CD4-positive, alpha-beta memory T cell (primary cell): ENCODE results near the gene TTC16. TPM values are rescaled to one million over a fixed set of nuclear protein-coding genes. Genes with fewer than 3 reads are reported as not detected.

Source experiments
- CTCF ChIA-PET: fragments of 350-600 bp; sonication (Branson Sonifier 250); formaldehyde crosslinking; loops from one replicate; lab custom pipeline; 2021; ENCODE audit warnings: inconsistent platforms; ENCODE audit not compliant: partially characterized antibody; lab: Charles Lee
- POLR2A ChIA-PET: fragments of 350-600 bp; sonication (Branson Sonifier 250); formaldehyde crosslinking; loops from one replicate; lab custom pipeline; 2021; ENCODE audit not compliant: partially characterized antibody; lab: Charles Lee
- DNase-seq, 5 donors: peaks; one replicate each; pipeline versions ENCODE4 v3.0.0 to v3.0.0-alpha.2; 2020 to 2022; ENCODE audit warnings: mixed read lengths in 1 of 5
- H3K27ac ChIP-seq: one replicate; pipeline ENCODE4 v1.7.0; 2013; ENCODE audit warnings: low read depth, low read length
- H3K27me3 ChIP-seq: 2 replicates; pipeline ENCODE4 v1.7.0; 2013; ENCODE audit warnings: mild to moderate bottlenecking, low read length, moderate library complexity; ENCODE audit not compliant: insufficient read depth
- H3K36me3 ChIP-seq: 2 replicates; pipeline ENCODE4 v1.7.0; 2013; ENCODE audit warnings: mild to moderate bottlenecking, low read length, moderate library complexity; ENCODE audit not compliant: insufficient read depth
- H3K4me1 ChIP-seq: 2 replicates; pipeline ENCODE4 v1.7.0; 2013; ENCODE audit warnings: mild to moderate bottlenecking, low read length, moderate library complexity; ENCODE audit not compliant: insufficient read depth
- H3K4me3 ChIP-seq, 2 donors: one replicate each; pipeline ENCODE4 v1.7.0; 2013; ENCODE audit warnings: low read length in 2 of 2, mild to moderate bottlenecking in 1 of 2
- H3K9me3 ChIP-seq, 2 donors: one replicate each; pipeline ENCODE4 v1.7.0; 2013; ENCODE audit warnings: low read length in 2 of 2, control low read depth in 1 of 2; ENCODE audit not compliant: control insufficient read depth in 1 of 2
- H3K27ac Mint-ChIP-seq, 7 donors: one replicate each; pipeline ENCODE4 v1.8.0; 2020 to 2021; ENCODE audit warnings: mixed read lengths in 7 of 7, mild to moderate bottlenecking in 6 of 7, inconsistent platforms in 3 of 7, moderate library complexity in 3 of 7
- H3K27me3 Mint-ChIP-seq, 2 donors: one replicate each; pipeline ENCODE4 v1.8.0; 2020 to 2021; ENCODE audit warnings: mixed read lengths in 2 of 2
- H3K36me3 Mint-ChIP-seq, 2 donors: one replicate each; pipeline ENCODE4 v1.8.0; 2020 to 2021; ENCODE audit warnings: mixed read lengths in 2 of 2, inconsistent platforms in 1 of 2, mild to moderate bottlenecking in 1 of 2
- H3K4me1 Mint-ChIP-seq, 4 donors: one replicate each; pipeline ENCODE4 v1.8.0; 2020 to 2021; ENCODE audit warnings: mixed read lengths in 4 of 4, mild to moderate bottlenecking in 1 of 4
- H3K4me3 Mint-ChIP-seq, 8 donors: one replicate each; pipeline ENCODE4 v1.8.0; 2020 to 2021; ENCODE audit warnings: mixed read lengths in 8 of 8, mild to moderate bottlenecking in 7 of 8, moderate library complexity in 6 of 8, inconsistent platforms in 3 of 8
- H3K9me3 Mint-ChIP-seq, 8 donors: one replicate each; pipeline ENCODE4 v1.8.0; 2020 to 2021; ENCODE audit warnings: mixed read lengths in 8 of 8, mild to moderate bottlenecking in 5 of 8, inconsistent platforms in 3 of 8, moderate library complexity in 1 of 8
- intact Hi-C: fragments of 100-400 bp; cut with micrococcal nuclease; formaldehyde crosslinking; loops from one replicate; pipeline ENCODE4 v1.15.1; 2023
- polyA plus RNA-seq, 2 donors: library from polyadenylated mRNA; unstranded; fragments of 300-500 nt; fragmentation: Illumina TruSeq; gene quantifications; one replicate each; pipeline ENCODE4 v1.2.3, GENCODE V29; 2021
- total RNA-seq, 2 experiments: library from RNA; stranded (reverse); gene quantifications; one replicate each; pipeline ENCODE4 v1.2.3, GENCODE V29; 2021

Gene TTC16
- total and polyA plus RNA-seq, 4 experiments from 2014 or later = 0.09 to 2.6 (median 2.1) TPM

GRCh38 chr9:127733614-127734013, 17.7 kb downstream of the TTC16 start:
- H3K27ac Mint-ChIP-seq = peak overlapping the region; percentile 30 to 90 (median 74)
- peaks cover 14% of the 10 kb centered on the region for H3K36me3 ChIP-seq
- H3K27ac ChIP-seq = no peak overlapping the region
- H3K4me1 ChIP-seq = peaks cover 18% of the 10 kb centered on the region
- H3K9me3 Mint-ChIP-seq = peaks cover 0 to 2% (median 0%) of the 10 kb centered on the region in 8 donors
- intact Hi-C loops = loop anchor here (1.0 to 10.0 kb wide), 5 partner anchors 26 to 509 kb away; partner anchors contain the start of genes LRSAM1, PTGES2 and RPL12
- no peaks in the 10 kb centered on the region for H3K27me3 ChIP-seq
- CTCF ChIA-PET = interaction anchor here (1.1 to 6.1 kb wide), 12 partner anchors 10 to 230 kb away, joined by 3 to 85 read pairs (median 10); partner anchors contain the start of genes CDK9, PTRH1 and TTC16
- no peak overlapping the region for H3K4me3 ChIP-seq
- DNase-seq = no peak
- POLR2A ChIA-PET = interaction anchor here (1.1 to 4.1 kb wide), 6 partner anchors 16 to 143 kb away, joined by 3 to 81 read pairs (median 22); partner anchors contain the start of genes CDK9, PTRH1 and TTC16
- H3K27me3 Mint-ChIP-seq = no peaks in the 10 kb centered on the region
- peak overlapping the region in 4 of 8 donors; percentile 29 to 93 (median 58) for H3K4me3 Mint-ChIP-seq
- H3K9me3 ChIP-seq = no peaks in the 10 kb centered on the region
- H3K4me1 Mint-ChIP-seq = peaks cover 7 to 27% (median 18%) of the 10 kb centered on the region in 4 donors
- H3K36me3 Mint-ChIP-seq = peaks cover 7 to 24% of the 10 kb centered on the region in 2 donors

- H3K36me3 Mint-ChIP-seq = peaks cover 9 to 29% of the 10 kb centered on the region in 2 donors
- intact Hi-C loops = loop anchor here (1.0 to 10.0 kb wide), 5 partner anchors 27 to 509 kb away; partner anchors contain the start of genes LRSAM1, PTGES2 and RPL12
- Histone ChIP-seq H3K9me3 (no peaks in the 10 kb centered on the region), H3K36me3 (peaks cover 16% of the 10 kb centered on the region), H3K27ac (peak overlapping the region; percentile 80), H3K4me1 (peaks cover 18% of the 10 kb centered on the region), H3K27me3 (no peaks in the 10 kb centered on the region), H3K4me3 (peak overlapping the region; percentile 30 to 74)
- no peaks in the 10 kb centered on the region for H3K27me3 Mint-ChIP-seq
- ChIA-PET CTCF (interaction anchor here (0.8 to 6.1 kb wide), 49 partner anchors 9 to 520 kb away, joined by 3 to 85 read pairs (median 6); partner anchors contain the start of genes CDK9, CFAP157, PTRH1 and SH2D3C), POLR2A (interaction anchor here (0.6 to 4.1 kb wide), 36 partner anchors 10 to 366 kb away, joined by 3 to 81 read pairs (median 6); partner anchors contain the start of genes CDK9, CFAP157, FPGS and LRSAM1)
- peak overlapping the region; percentile 87 to 92 (median 90) for H3K27ac Mint-ChIP-seq
- peaks cover 7 to 27% (median 18%) of the 10 kb centered on the region in 4 donors for H3K4me1 Mint-ChIP-seq
- H3K9me3 Mint-ChIP-seq = peaks cover 0 to 2% (median 0%) of the 10 kb centered on the region in 8 donors
- peak overlapping the region; percentile 83 to 93 (median 88) for H3K4me3 Mint-ChIP-seq
- peak in 1 of 5 donors; percentile 15 for DNase-seq
These were observed 18.4 kb downstream of the TTC16 start for GRCh38 chr9:127734247-127734746.

- intact Hi-C loops = loop anchor here (1.0 to 10.0 kb wide), 14 partner anchors 20 to 510 kb away; partner anchors contain the start of genes LRSAM1, PTGES2, PTRH1 and RPL12
- CTCF ChIA-PET = interaction anchor here (0.6 to 6.1 kb wide), 57 partner anchors 9 to 520 kb away, joined by 3 to 85 read pairs (median 5); partner anchors contain the start of genes CDK9, CFAP157, FPGS and PIP5KL1
- Histone ChIP-seq H3K4me3 (peak within 1 kb of the TSS; percentile 30 to 74), H3K27me3 (no peaks in the 10 kb centered on the region), H3K9me3 (no peaks in the 10 kb centered on the region), H3K27ac (peak within 1 kb of the TSS; percentile 80), H3K4me1 (peaks cover 18% of the 10 kb centered on the region), H3K36me3 (peaks cover 21% of the 10 kb centered on the region)
- POLR2A ChIA-PET = interaction anchor here (0.6 to 4.1 kb wide), 45 partner anchors 10 to 367 kb away, joined by 3 to 81 read pairs (median 4); partner anchors contain the start of genes CDK9, CFAP157, FPGS and LRSAM1
- peak within 1 kb of the TSS; percentile 85 to 98 (median 92) for H3K4me3 Mint-ChIP-seq
- peaks cover 0 to 2% (median 0%) of the 10 kb centered on the region in 8 donors for H3K9me3 Mint-ChIP-seq
- peak; percentile 98 to 100 (median 99) for DNase-seq
- peak within 1 kb of the TSS; percentile 88 to 99 (median 97) for H3K27ac Mint-ChIP-seq
- peaks cover 10 to 31% of the 10 kb centered on the region in 2 donors for H3K36me3 Mint-ChIP-seq
- peaks cover 7 to 27% (median 18%) of the 10 kb centered on the region in 4 donors for H3K4me1 Mint-ChIP-seq
- no peaks in the 10 kb centered on the region for H3K27me3 Mint-ChIP-seq
These were observed 19.1 kb downstream of the TTC16 start, which contains the start of gene TOR2A for GRCh38 chr9:127734747-127735529. Gene TOR2A (minus strand): TSS chr9:127735294. CDS start chr9:127735270, 24 bp downstream.

GRCh38 chr9:127735530-127736185, 19.8 kb downstream of the TTC16 start:
- intact Hi-C loops = loop anchor here (1.0 to 10.0 kb wide), 12 partner anchors 20 to 511 kb away; partner anchors contain the start of genes LRSAM1, PTGES2, PTRH1 and RPL12
- ChIA-PET POLR2A (interaction anchor here (0.6 to 4.1 kb wide), 32 partner anchors 9 to 1362 kb away, joined by 3 to 81 read pairs (median 6); partner anchors contain the start of genes CDK9, FPGS, LRSAM1 and PTRH1), CTCF (interaction anchor here (0.9 to 6.1 kb wide), 36 partner anchors 8 to 300 kb away, joined by 3 to 85 read pairs (median 8); partner anchors contain the start of genes CDK9, CFAP157, PIP5KL1 and PTRH1)
- Mint-ChIP-seq H3K27me3 (no peaks in the 10 kb centered on the region), H3K27ac (peak overlapping the region; percentile 88 to 99 (median 97)), H3K9me3 (peaks cover 0 to 2% (median 0%) of the 10 kb centered on the region in 8 donors), H3K4me3 (peak overlapping the region; percentile 85 to 98 (median 92)), H3K4me1 (peaks cover 7 to 27% (median 18%) of the 10 kb centered on the region in 4 donors), H3K36me3 (peaks cover 10 to 30% of the 10 kb centered on the region in 2 donors)
- Histone ChIP-seq H3K4me3 (no peak overlapping the region), H3K27ac (peak overlapping the region; percentile 80), H3K27me3 (no peaks in the 10 kb centered on the region), H3K36me3 (peaks cover 28% of the 10 kb centered on the region), H3K9me3 (no peaks in the 10 kb centered on the region), H3K4me1 (peaks cover 18% of the 10 kb centered on the region)
- no peak for DNase-seq

GRCh38 chr9:127738666-127739065, 22.8 kb downstream of the TTC16 start:
- Histone ChIP-seq H3K36me3 (peaks cover 36% of the 10 kb centered on the region), H3K4me3 (no peak overlapping the region), H3K9me3 (no peaks in the 10 kb centered on the region), H3K27ac (no peak overlapping the region), H3K4me1 (peaks cover 18% of the 10 kb centered on the region), H3K27me3 (no peaks in the 10 kb centered on the region)
- Mint-ChIP-seq H3K27ac (peak overlapping the region in 2 of 7 donors; percentile 82), H3K27me3 (no peaks in the 10 kb centered on the region), H3K4me1 (peaks cover 7 to 25% (median 16%) of the 10 kb centered on the region in 4 donors), H3K36me3 (peaks cover 19 to 37% of the 10 kb centered on the region in 2 donors), H3K4me3 (no peak overlapping the region), H3K9me3 (peaks cover 0 to 2% (median 0%) of the 10 kb centered on the region in 8 donors)
- CTCF ChIA-PET = interaction anchor here (0.8 to 2.2 kb wide), 3 partner anchors 46 to 183 kb away, joined by 3 to 14 read pairs (median 4); no protein-coding TSS in a partner anchor
- DNase-seq = no peak
- intact Hi-C loops = loop anchor here (10.0 kb wide), 2 partner anchors 386 to 514 kb away; partner anchors contain the start of gene PTGES2
- POLR2A ChIA-PET = interaction anchor here (0.6 kb wide), 1 partner anchor 62 kb away, joined by 4 read pairs; no protein-coding TSS in a partner anchor
